ENCODE data around the gene TMEM60. TPM values are rescaled to one million over a fixed set of nuclear protein-coding genes. Genes with fewer than 3 reads are reported as not detected.
A peak's percentile ranks its signal among the peaks of the same experiment; 100 is the strongest.

Gene TMEM60
- total and polyA plus RNA-seq, 2 of the 13 experiments (the other 11 are each of a cell fraction or from before 2014, with no cell fraction given) = 25.6 to 27.7 TPM

GRCh38 chr7:77797734-77798393, 370 bp downstream of the TMEM60 start (continued):
- TF ChIP-seq ZNF280B (CRISPR knock-in tag; IDR thresholded peaks at IDR 0.05; ENCODE audit: borderline replicate concordance) (peak; percentile 60; the same call in 1 of the 2 replicates), ZNF547 (CRISPR knock-in tag; IDR thresholded peaks at IDR 0.05) (no peak), MED1 (CRISPR knock-in tag; IDR thresholded peaks at IDR 0.05) (no peak), CSRNP1 (CRISPR knock-in tag; IDR thresholded peaks at IDR 0.05) (no peak), RBM22 (optimal IDR thresholded peaks at IDR 0.05; ENCODE audit: low read length) (no peak), MED13 (CRISPR knock-in tag; IDR thresholded peaks at IDR 0.05) (no peak), ZNF607 (CRISPR knock-in tag; IDR thresholded peaks at IDR 0.05; ENCODE audit: borderline replicate concordance) (0 out of 2 replicates have a peak, but pooled peaks have one; percentile 60), CBX5 (CRISPR knock-in tag; IDR thresholded peaks at IDR 0.05; ENCODE audit: borderline replicate concordance) (no peak), AKAP8 (CRISPR knock-in tag; IDR thresholded peaks at IDR 0.05) (no peak), NFKBIZ (CRISPR knock-in tag; IDR thresholded peaks at IDR 0.05) (no peak), ZNF12 (CRISPR knock-in tag; IDR thresholded peaks at IDR 0.05) (0 out of 2 replicates have a peak, but pooled peaks have one; percentile 28), FUBP1 (CRISPR knock-in tag; IDR thresholded peaks at IDR 0.05; ENCODE audit: borderline replicate concordance) (no peak), AGO2 (optimal IDR thresholded peaks at IDR 0.05; ENCODE audit: low read depth, low read length) (peak; percentile 62), SKI (IDR thresholded peaks at IDR 0.05; ENCODE audit: partially characterized antibody) (no peak), ATF1 (CRISPR knock-in tag; IDR thresholded peaks at IDR 0.05) (no peak), SNRNP70 (IDR thresholded peaks at IDR 0.05; ENCODE audit: low read depth, low read length) (no peak)
- TF ChIP-seq, protein P1, sequence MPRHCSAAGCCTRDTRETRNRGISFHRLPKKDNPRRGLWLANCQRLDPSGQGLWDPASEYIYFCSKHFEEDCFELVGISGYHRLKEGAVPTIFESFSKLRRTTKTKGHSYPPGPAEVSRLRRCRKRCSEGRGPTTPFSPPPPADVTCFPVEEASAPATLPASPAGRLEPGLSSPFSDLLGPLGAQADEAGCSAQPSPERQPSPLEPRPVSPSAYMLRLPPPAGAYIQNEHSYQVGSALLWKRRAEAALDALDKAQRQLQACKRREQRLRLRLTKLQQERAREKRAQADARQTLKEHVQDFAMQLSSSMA (CRISPR knock-in tag; IDR thresholded peaks at IDR 0.05) = no peak
- TF ChIP-seq, protein P2, sequence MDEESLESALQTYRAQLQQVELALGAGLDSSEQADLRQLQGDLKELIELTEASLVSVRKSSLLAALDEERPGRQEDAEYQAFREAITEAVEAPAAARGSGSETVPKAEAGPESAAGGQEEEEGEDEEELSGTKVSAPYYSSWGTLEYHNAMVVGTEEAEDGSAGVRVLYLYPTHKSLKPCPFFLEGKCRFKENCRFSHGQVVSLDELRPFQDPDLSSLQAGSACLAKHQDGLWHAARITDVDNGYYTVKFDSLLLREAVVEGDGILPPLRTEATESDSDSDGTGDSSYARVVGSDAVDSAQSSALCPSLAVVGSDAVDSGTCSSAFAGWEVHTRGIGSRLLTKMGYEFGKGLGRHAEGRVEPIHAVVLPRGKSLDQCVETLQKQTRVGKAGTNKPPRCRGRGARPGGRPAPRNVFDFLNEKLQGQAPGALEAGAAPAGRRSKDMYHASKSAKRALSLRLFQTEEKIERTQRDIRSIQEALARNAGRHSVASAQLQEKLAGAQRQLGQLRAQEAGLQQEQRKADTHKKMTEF (CRISPR knock-in tag; IDR thresholded peaks at IDR 0.05) = no peak
- TF ChIP-seq, protein P3, sequence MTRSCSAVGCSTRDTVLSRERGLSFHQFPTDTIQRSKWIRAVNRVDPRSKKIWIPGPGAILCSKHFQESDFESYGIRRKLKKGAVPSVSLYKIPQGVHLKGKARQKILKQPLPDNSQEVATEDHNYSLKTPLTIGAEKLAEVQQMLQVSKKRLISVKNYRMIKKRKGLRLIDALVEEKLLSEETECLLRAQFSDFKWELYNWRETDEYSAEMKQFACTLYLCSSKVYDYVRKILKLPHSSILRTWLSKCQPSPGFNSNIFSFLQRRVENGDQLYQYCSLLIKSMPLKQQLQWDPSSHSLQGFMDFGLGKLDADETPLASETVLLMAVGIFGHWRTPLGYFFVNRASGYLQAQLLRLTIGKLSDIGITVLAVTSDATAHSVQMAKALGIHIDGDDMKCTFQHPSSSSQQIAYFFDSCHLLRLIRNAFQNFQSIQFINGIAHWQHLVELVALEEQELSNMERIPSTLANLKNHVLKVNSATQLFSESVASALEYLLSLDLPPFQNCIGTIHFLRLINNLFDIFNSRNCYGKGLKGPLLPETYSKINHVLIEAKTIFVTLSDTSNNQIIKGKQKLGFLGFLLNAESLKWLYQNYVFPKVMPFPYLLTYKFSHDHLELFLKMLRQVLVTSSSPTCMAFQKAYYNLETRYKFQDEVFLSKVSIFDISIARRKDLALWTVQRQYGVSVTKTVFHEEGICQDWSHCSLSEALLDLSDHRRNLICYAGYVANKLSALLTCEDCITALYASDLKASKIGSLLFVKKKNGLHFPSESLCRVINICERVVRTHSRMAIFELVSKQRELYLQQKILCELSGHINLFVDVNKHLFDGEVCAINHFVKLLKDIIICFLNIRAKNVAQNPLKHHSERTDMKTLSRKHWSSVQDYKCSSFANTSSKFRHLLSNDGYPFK (CRISPR knock-in tag; IDR thresholded peaks at IDR 0.05; ENCODE audit: borderline replicate concordance) = peak; percentile 62; the same call in 1 of the 2 replicates

Measured in HepG2 (cell line).